Measurements from ENCODE around the gene AOPEP.

The AOPEP gene

GRCh38 chr9:94887721-94888120, 161.2 kb downstream of the AOPEP start:
- peaks cover 3% of the 10 kb centered on the region for H3K36me3 ChIP-seq (replicated peaks; ENCODE audit: low read depth, low read length)
- no peaks in the 10 kb centered on the region for H3K4me1 ChIP-seq (ENCODE audit: low read length)
- no peaks in the 10 kb centered on the region for H4K20me1 ChIP-seq (ENCODE audit: insufficient read depth, low read length)
- H3K27me3 ChIP-seq (ENCODE audit: low read depth, low read length): no peaks in the 10 kb centered on the region
- no peak overlapping the region for H3K9ac ChIP-seq (ENCODE audit: low read length)
- H3K27ac ChIP-seq (ENCODE audit: low read length): no peak overlapping the region
- no peak overlapping the region for H3K4me3 ChIP-seq (ENCODE audit: low read length)
- no peak overlapping the region for H2AFZ ChIP-seq (ENCODE audit: low read depth, low read length)
- peaks cover 8% of the 10 kb centered on the region for H3K9me3 ChIP-seq (ENCODE audit: insufficient read depth, low read length)
- TF ChIP-seq EZH2phosphoT487 (IDR thresholded peaks at IDR 0.05; ENCODE audit: low read depth) (no peak), CTCF (IDR thresholded peaks at IDR 0.05; ENCODE audit: low read depth, low read length) (no peak)
- no peak overlapping the region for H3K4me2 ChIP-seq (ENCODE audit: low read length)
- no peaks in the 10 kb centered on the region for H3K79me2 ChIP-seq (ENCODE audit: low read length)

- H2AFZ ChIP-seq (ENCODE audit: low read depth, low read length): no peak overlapping the region
- H3K9ac ChIP-seq (ENCODE audit: low read length): no peak overlapping the region
- H3K4me2 ChIP-seq (ENCODE audit: low read length): no peak overlapping the region
- no peaks in the 10 kb centered on the region for H3K4me1 ChIP-seq (ENCODE audit: low read length)
- H3K36me3 ChIP-seq (replicated peaks; ENCODE audit: low read depth, low read length): peaks cover 3% of the 10 kb centered on the region
- no peak overlapping the region for H3K4me3 ChIP-seq (ENCODE audit: low read length)
- H3K27ac ChIP-seq (ENCODE audit: low read length): no peak overlapping the region
- H3K79me2 ChIP-seq (ENCODE audit: low read length): no peaks in the 10 kb centered on the region
- H3K9me3 ChIP-seq (ENCODE audit: insufficient read depth, low read length): peaks cover 8% of the 10 kb centered on the region
- no peaks in the 10 kb centered on the region for H4K20me1 ChIP-seq (ENCODE audit: insufficient read depth, low read length)
- H3K27me3 ChIP-seq (ENCODE audit: low read depth, low read length): no peaks in the 10 kb centered on the region
- TF ChIP-seq EZH2phosphoT487 (IDR thresholded peaks at IDR 0.05; ENCODE audit: low read depth): no peak
- TF ChIP-seq CTCF (IDR thresholded peaks at IDR 0.05; ENCODE audit: low read depth, low read length): no peak
Measured at GRCh38 chr9:94888775-94889174, 162.3 kb downstream of the AOPEP start.

- Histone ChIP-seq H3K4me3 (ENCODE audit: low read length) (no peak overlapping the region), H3K4me1 (ENCODE audit: low read length) (no peaks in the 10 kb centered on the region), H3K4me2 (ENCODE audit: low read length) (no peak overlapping the region), H4K20me1 (ENCODE audit: insufficient read depth, low read length) (no peaks in the 10 kb centered on the region), H3K9ac (ENCODE audit: low read length) (no peak overlapping the region), H3K9me3 (ENCODE audit: insufficient read depth, low read length) (peaks cover 8% of the 10 kb centered on the region), H3K27ac (ENCODE audit: low read length) (no peak overlapping the region), H3K36me3 (replicated peaks; ENCODE audit: low read depth, low read length) (peaks cover 3% of the 10 kb centered on the region), H3K27me3 (ENCODE audit: low read depth, low read length) (no peaks in the 10 kb centered on the region), H2AFZ (ENCODE audit: low read depth, low read length) (no peak overlapping the region), H3K79me2 (ENCODE audit: low read length) (no peaks in the 10 kb centered on the region)
- TF ChIP-seq EZH2phosphoT487 (IDR thresholded peaks at IDR 0.05; ENCODE audit: low read depth): no peak
- no peak for TF ChIP-seq CTCF (IDR thresholded peaks at IDR 0.05; ENCODE audit: low read depth, low read length)
Measured at GRCh38 chr9:94889628-94890027, 163.1 kb downstream of the AOPEP start.

GRCh38 chr9:94891183-94891582, 164.7 kb downstream of the AOPEP start:
- no peak overlapping the region for H2AFZ ChIP-seq (ENCODE audit: low read depth, low read length)
- H3K4me1 ChIP-seq (ENCODE audit: low read length): peaks cover 6% of the 10 kb centered on the region
- H3K27ac ChIP-seq (ENCODE audit: low read length): no peak overlapping the region
- H3K27me3 ChIP-seq (ENCODE audit: low read depth, low read length): no peaks in the 10 kb centered on the region
- H3K4me2 ChIP-seq (ENCODE audit: low read length): no peak overlapping the region
- H3K4me3 ChIP-seq (ENCODE audit: low read length): no peak overlapping the region
- no peaks in the 10 kb centered on the region for H3K79me2 ChIP-seq (ENCODE audit: low read length)
- no peak overlapping the region for H3K9ac ChIP-seq (ENCODE audit: low read length)
- H3K9me3 ChIP-seq (ENCODE audit: insufficient read depth, low read length): peaks cover 8% of the 10 kb centered on the region
- peaks cover 3% of the 10 kb centered on the region for H3K36me3 ChIP-seq (replicated peaks; ENCODE audit: low read depth, low read length)
- no peaks in the 10 kb centered on the region for H4K20me1 ChIP-seq (ENCODE audit: insufficient read depth, low read length)
- TF ChIP-seq CTCF (IDR thresholded peaks at IDR 0.05; ENCODE audit: low read depth, low read length) (no peak), EZH2phosphoT487 (IDR thresholded peaks at IDR 0.05; ENCODE audit: low read depth) (no peak)

All from OCI-LY3 (cell line).